Stimulated activated CD8-positive, alpha-beta memory T cell treated with anti-CD3 and anti-CD28 coated beads, Interleukin-12 subunit alpha, Interleukin-12 subunit beta, amount 100 ng/mL, for 4 hours (primary cell): ENCODE data around the gene ZNF286A.
"Not testable (repeated sequence)": the region's sequence is repeated elsewhere in the genome, so short reads cannot be mapped to it uniquely, and the experiment has no call there.

ENCODE experiments used
- DNase-seq: peaks from one replicate; pipeline ENCODE4 v3.0.0-alpha.2; 2020; ENCODE audit warnings: low read depth

ZNF286A gene

GRCh38 chr17:15699413-15699924 lies at the start of gene ZNF286A:
ZNF286A (plus strand) TSS chr17:15699752; CDS start chr17:15700330, 578 bp downstream.
- peak; percentile 81 for DNase-seq

GRCh38 chr17:15649861-15650421 lies 49.6 kb upstream of the ZNF286A start:
- DNase-seq, result no peak

- no peak for DNase-seq
Measured at GRCh38 chr17:15650741-15651582, 48.6 kb upstream of the ZNF286A start.

- DNase-seq, result no peak
Measured at GRCh38 chr17:15651583-15652110, 47.9 kb upstream of the ZNF286A start.

- DNase-seq, result no peak
Measured at GRCh38 chr17:15652960-15653359, 46.6 kb upstream of the ZNF286A start.

GRCh38 chr17:15654401-15654800 lies 45.2 kb upstream of the ZNF286A start:
- not testable (repeated sequence) for DNase-seq

- no peak for DNase-seq
Measured at GRCh38 chr17:15654886-15655561, 44.5 kb upstream of the ZNF286A start.

GRCh38 chr17:15657868-15658267 lies 41.7 kb upstream of the ZNF286A start:
- no peak for DNase-seq

GRCh38 chr17:15658296-15658695 lies 41.3 kb upstream of the ZNF286A start:
- DNase-seq, result no peak

GRCh38 chr17:15659236-15659635 lies 40.3 kb upstream of the ZNF286A start:
- DNase-seq, result no peak

GRCh38 chr17:15659663-15660062 lies 39.9 kb upstream of the ZNF286A start:
- DNase-seq, result no peak

- no peak for DNase-seq
Measured at GRCh38 chr17:15660077-15660476, 39.5 kb upstream of the ZNF286A start.

- no peak for DNase-seq
Measured at GRCh38 chr17:15662681-15663080, 36.9 kb upstream of the ZNF286A start.

- no peak for DNase-seq
Measured at GRCh38 chr17:15663176-15663575, 36.4 kb upstream of the ZNF286A start.

GRCh38 chr17:15663691-15664090 lies 35.9 kb upstream of the ZNF286A start:
- no peak for DNase-seq

- DNase-seq, result not testable (repeated sequence)
Measured at GRCh38 chr17:15669526-15669925, 30.0 kb upstream of the ZNF286A start.

GRCh38 chr17:15674640-15675039 lies 24.9 kb upstream of the ZNF286A start:
- DNase-seq, result not testable (repeated sequence)

- not testable (repeated sequence) for DNase-seq
Measured at GRCh38 chr17:15675991-15676390, 23.6 kb upstream of the ZNF286A start.

GRCh38 chr17:15683135-15683534 lies 16.4 kb upstream of the ZNF286A start:
- DNase-seq, result not testable (repeated sequence)

GRCh38 chr17:15683824-15684478 lies 15.6 kb upstream of the ZNF286A start, which contains the start of gene TRIM16:
TRIM16 (minus strand) TSS chr17:15684311; CDS start chr17:15651609, 32,702 bp downstream.
- peak; percentile 70 for DNase-seq

GRCh38 chr17:15687494-15687893 lies 12.1 kb upstream of the ZNF286A start:
- DNase-seq, result not testable (repeated sequence)

GRCh38 chr17:15698967-15699366 lies 585 bp upstream of the ZNF286A start:
- not testable (repeated sequence) for DNase-seq
